AG04450 (cell line): Measurements from ENCODE around the gene ALDH3B2. TPM values are rescaled to one million over a fixed set of nuclear protein-coding genes. Genes with fewer than 3 reads are reported as not detected.

Experiments used
- CTCF ChIA-PET: fragments of 300-600, 350-600 bp; formaldehyde crosslinking; extraction: SDS; loops from one replicate; lab custom pipeline; 2022; ENCODE audit warnings: antibody characterized with exemption, inconsistent platforms; lab: Charles Lee
- POLR2A ChIA-PET: fragments of 350-600 bp; formaldehyde crosslinking; extraction: SDS; loops from one replicate; lab custom pipeline; 2021; ENCODE audit warnings: antibody characterized with exemption, inconsistent platforms; lab: Yijun Ruan, JAX
- DNase-seq: peaks from one replicate; pipeline ENCODE4 v3.0.0-alpha.2; 2011; ENCODE audit warnings: low read depth, low spot score
- H3K27ac ChIP-seq: one replicate; pipeline ENCODE4 v1.5.1; 2012; ENCODE audit warnings: low read depth, low read length, control low read depth
- H3K27me3 ChIP-seq: one replicate; pipeline ENCODE4 v1.6.0; 2012; ENCODE audit warnings: low read length; ENCODE audit not compliant: control insufficient read depth, insufficient read depth
- H3K4me3 ChIP-seq: 2 replicates; pipeline ENCODE4 v1.5.1; 2011; ENCODE audit warnings: mild to moderate bottlenecking, low read depth, low read length, control low read depth
- H3K9me3 ChIP-seq: 2 replicates; pipeline ENCODE4 v1.5.1; 2012; ENCODE audit warnings: low read length; ENCODE audit not compliant: control insufficient read depth, insufficient read depth
- polyA plus RNA-seq: library from polyadenylated mRNA; depleted of rRNA; stranded (reverse); fragments of >200 nt; gene quantifications from 2 replicates; pipeline ENCODE4 v1.2.3, GENCODE V29; 2011
- TF ChIP-seq, protein P1 (sequence below): IDR thresholded peaks from 2 replicates; pipeline ENCODE4 v1.5.1; 2011; ENCODE audit warnings: low read depth, low read length, control low read depth, inconsistent platforms

ALDH3B2 gene
- polyA plus RNA-seq, 1 experiment: not detected

DNA sequence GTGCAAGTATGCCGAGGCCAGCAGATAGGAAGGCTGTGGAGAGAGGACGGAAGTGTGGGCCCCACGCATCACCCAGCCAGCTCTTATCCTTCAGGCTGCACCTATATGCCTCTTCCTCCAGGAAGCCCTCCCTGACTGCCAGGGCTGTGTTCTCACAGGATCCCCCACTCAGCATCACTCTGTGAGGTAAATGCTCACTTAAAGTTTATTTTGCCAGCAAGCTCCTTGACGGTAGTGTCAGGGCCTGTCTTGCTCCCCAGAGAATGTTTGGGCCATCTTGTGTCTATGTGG, 39.2 kb downstream of the ALDH3B2 start:
- POLR2A ChIA-PET: no interaction called here
- no peak for DNase-seq

DNA sequence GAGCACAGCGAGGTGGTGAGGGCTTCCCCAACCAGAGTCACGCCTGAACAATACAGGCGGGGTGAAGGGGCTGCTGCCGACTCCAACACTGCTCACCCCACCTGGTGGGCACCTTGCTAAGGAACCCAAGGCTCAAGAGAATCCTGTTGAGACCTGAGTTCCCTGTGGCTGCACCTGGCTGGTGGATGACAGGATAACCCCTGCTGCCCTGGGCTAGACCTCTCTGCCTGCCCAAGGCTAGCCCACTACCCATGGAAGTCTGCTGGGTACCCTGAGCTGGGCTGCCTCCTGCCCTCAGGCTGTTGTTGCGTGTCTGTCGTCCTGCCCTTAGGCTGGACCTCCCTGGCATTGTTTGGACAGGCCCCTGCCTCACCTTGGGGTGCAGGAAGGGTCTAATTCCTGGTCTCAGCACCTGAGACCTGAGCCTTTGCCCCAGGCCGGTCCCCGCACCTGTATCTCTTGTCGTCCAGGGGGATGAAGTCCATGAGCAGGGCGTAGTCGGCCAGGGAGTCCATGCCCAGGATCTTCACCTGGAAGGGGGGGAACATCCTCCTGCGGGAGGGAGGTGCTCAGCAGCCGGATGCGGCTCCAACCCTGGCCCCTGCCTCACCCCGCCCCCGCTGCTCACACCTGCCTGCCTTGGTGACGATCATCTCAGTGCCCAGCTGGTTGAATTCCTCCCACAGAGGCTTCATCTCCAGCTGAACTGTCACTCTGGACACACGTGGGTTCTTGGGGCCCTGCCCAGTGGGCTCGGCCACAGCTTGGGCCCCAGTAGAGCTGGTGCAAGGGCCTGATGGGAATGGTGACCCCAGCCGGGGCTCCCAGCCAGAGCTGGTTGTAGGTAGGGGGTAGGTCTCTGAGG, 39.8 kb downstream of the ALDH3B2 start:
- Histone ChIP-seq H3K4me3 (no peak overlapping the region), H3K27me3 (peaks cover 7% of the 10 kb centered on the region), H3K9me3 (no peaks in the 10 kb centered on the region; the same call in 1 of the 2 replicates), H3K27ac (no peak overlapping the region)
- ChIA-PET CTCF (no interaction called here), POLR2A (interaction anchor here (0.6 kb wide), 1 partner anchor 18 kb away, joined by 3 read pairs; no protein-coding TSS in a partner anchor)
- TF ChIP-seq, protein P1, sequence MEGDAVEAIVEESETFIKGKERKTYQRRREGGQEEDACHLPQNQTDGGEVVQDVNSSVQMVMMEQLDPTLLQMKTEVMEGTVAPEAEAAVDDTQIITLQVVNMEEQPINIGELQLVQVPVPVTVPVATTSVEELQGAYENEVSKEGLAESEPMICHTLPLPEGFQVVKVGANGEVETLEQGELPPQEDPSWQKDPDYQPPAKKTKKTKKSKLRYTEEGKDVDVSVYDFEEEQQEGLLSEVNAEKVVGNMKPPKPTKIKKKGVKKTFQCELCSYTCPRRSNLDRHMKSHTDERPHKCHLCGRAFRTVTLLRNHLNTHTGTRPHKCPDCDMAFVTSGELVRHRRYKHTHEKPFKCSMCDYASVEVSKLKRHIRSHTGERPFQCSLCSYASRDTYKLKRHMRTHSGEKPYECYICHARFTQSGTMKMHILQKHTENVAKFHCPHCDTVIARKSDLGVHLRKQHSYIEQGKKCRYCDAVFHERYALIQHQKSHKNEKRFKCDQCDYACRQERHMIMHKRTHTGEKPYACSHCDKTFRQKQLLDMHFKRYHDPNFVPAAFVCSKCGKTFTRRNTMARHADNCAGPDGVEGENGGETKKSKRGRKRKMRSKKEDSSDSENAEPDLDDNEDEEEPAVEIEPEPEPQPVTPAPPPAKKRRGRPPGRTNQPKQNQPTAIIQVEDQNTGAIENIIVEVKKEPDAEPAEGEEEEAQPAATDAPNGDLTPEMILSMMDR: no peak
- DNase-seq: no peak

More for the DNA sequence above, 39.2 kb downstream of the ALDH3B2 start:
- CTCF ChIA-PET: no interaction called here
- Histone ChIP-seq H3K4me3 (no peak overlapping the region), H3K9me3 (no peaks in the 10 kb centered on the region; the same call in 1 of the 2 replicates), H3K27me3 (peaks cover 10% of the 10 kb centered on the region), H3K27ac (no peak overlapping the region)
- TF ChIP-seq, protein P1: no peak

DNA sequence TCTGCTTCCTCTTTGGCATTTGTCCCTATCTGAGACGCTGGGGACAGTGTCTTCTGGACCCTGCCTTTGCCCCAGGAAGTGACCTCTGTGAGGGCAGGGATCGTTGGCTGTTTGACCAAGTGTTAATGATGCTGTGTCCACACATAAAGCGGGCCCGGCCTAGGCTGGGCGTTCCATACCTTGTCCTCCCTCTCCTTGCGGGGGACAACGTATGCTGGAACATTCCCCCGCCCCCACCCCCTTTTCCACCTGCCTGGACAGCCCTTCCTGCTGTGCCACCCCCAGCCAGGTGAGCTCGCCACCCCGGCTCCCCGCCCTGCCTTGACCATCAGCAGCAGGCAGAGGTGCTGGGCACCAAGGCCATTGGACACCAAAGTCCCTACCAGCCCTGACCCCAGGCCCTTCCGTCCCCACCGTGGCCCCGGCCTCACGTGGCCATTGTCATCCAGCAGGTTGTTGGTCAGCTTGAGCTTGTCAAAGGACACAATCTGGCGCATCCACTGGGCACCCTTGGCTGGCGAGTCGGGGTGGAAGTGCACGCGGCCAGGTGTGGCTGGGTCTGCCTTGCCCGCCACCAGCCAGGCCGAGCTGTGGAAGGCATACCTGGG, 40.6 kb downstream of the ALDH3B2 start:
- no peak for DNase-seq
- POLR2A ChIA-PET: interaction anchor here (0.6 kb wide), 1 partner anchor 17 kb away, joined by 3 read pairs; no protein-coding TSS in a partner anchor
- Histone ChIP-seq H3K4me3 (no peak overlapping the region), H3K27me3 (peaks cover 5% of the 10 kb centered on the region), H3K9me3 (no peaks in the 10 kb centered on the region; the same call in 1 of the 2 replicates), H3K27ac (no peak overlapping the region)
- CTCF ChIA-PET: no interaction called here
- TF ChIP-seq, protein P1: no peak

DNA sequence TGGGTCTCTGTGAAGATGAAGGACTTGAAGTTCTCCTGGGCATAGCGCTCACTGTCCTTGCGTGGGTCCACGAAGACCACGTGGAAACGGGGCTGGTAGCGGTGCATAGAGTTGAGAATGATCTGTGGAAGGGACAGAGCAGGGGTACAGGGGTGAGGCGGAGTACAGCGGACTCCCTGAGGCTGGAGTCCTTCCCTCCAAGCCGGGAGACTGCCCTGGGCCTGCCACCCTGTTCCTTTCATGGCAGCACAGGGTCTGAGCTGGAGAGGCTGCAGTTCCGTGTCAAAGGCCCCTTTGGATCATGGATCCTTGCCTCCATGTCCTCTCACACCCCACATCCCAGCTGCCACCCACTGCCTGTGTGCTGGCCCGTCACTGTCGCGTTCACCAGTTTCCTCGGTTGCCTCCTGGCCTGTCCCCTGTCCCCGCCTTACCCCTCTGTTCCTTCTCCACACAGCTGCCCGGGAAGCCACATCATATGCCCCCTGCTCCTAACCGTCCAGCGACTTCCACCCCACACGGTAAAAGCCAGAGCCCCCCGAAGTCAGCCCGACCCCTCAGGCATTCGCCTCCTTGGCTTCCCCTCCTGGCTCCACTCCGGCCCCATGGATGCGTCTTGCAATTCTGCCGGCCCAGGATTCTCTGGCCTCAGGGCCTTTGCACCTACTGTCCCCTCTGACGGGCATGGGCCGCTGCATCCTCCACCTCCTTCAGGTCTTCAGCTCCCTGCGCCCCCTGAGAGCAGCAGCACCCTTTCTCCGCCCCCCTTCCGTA, 41.3 kb downstream of the ALDH3B2 start:
- ChIA-PET POLR2A (no interaction called here), CTCF (no interaction called here)
- no peak overlapping the region for H3K4me3 ChIP-seq
- H3K27ac ChIP-seq: no peak overlapping the region
- DNase-seq: no peak
- no peaks in the 10 kb centered on the region; the same call in 1 of the 2 replicates for H3K9me3 ChIP-seq
- TF ChIP-seq, protein P1: no peak
- H3K27me3 ChIP-seq: peaks cover 5% of the 10 kb centered on the region
